Fibroblast of mammary gland (primary cell): ENCODE results near the gene PLXNA4.

Experiments used
- DNase-seq: peaks from one replicate; pipeline ENCODE4 v3.0.0-alpha.2; 2010; ENCODE audit warnings: low read depth
- H3K4me3 ChIP-seq: 2 replicates; pipeline ENCODE4 v1.5.1; 2011; ENCODE audit warnings: low read depth, mild to moderate bottlenecking, low read length, moderate library complexity; ENCODE audit not compliant: control insufficient read depth
- CTCF ChIP-seq: conservative IDR thresholded peaks from 2 replicates; pipeline ENCODE4 v1.5.1; 2011; ENCODE audit warnings: low read depth, low read length, inconsistent platforms; ENCODE audit not compliant: control insufficient read depth, insufficient read depth

The PLXNA4 gene

GRCh38 chr7:132565885-132566284 lies 10.4 kb downstream of the PLXNA4 start:
- DNase-seq = no peak
- no peak overlapping the region for H3K4me3 ChIP-seq
- TF ChIP-seq CTCF = no peak

GRCh38 chr7:132565441-132565840 lies 10.8 kb downstream of the PLXNA4 start:
- no peak for TF ChIP-seq CTCF
- no peak for DNase-seq
- H3K4me3 ChIP-seq = no peak overlapping the region

GRCh38 chr7:132564849-132565248 lies 11.4 kb downstream of the PLXNA4 start:
- no peak overlapping the region for H3K4me3 ChIP-seq
- TF ChIP-seq CTCF = no peak
- DNase-seq = no peak

- DNase-seq = no peak
- no peak overlapping the region for H3K4me3 ChIP-seq
- no peak for TF ChIP-seq CTCF
Measured at GRCh38 chr7:132564090-132564489, 12.2 kb downstream of the PLXNA4 start.

GRCh38 chr7:132562690-132563089 lies 13.6 kb downstream of the PLXNA4 start:
- no peak for DNase-seq
- no peak for TF ChIP-seq CTCF
- H3K4me3 ChIP-seq = no peak overlapping the region

GRCh38 chr7:132561763-132562162 lies 14.5 kb downstream of the PLXNA4 start:
- no peak overlapping the region for H3K4me3 ChIP-seq
- no peak for DNase-seq
- no peak for TF ChIP-seq CTCF
